GM18951 (cell line): ENCODE results near the gene DBN1.

Experiments used
- POLR2A ChIP-seq: IDR thresholded peaks from 4 replicates; pipeline ENCODE4 v1.6.1; 2011; ENCODE audit warnings: mild to moderate bottlenecking; ENCODE audit not compliant: insufficient read length, insufficient read depth; ENCODE audit errors: extremely low read depth
- in situ Hi-C: fragments of 300-500 bp; cut with MboI; formaldehyde crosslinking; loops from one replicate; pipeline ENCODE4 v1.12.0; 2022; ENCODE audit warnings: low sequenced_read_pairs, mixed read lengths, inconsistent platforms; ENCODE audit not compliant: unreplicated experiment

The DBN1 gene

GRCh38 chr5:177440990-177441780 lies 32.2 kb downstream of the DBN1 start:
- in situ Hi-C loops = no loop called here
- TF ChIP-seq POLR2A = no peak

GRCh38 chr5:177440211-177440989 lies 33.0 kb downstream of the DBN1 start:
- TF ChIP-seq POLR2A = no peak
- in situ Hi-C loops = no loop called here

GRCh38 chr5:177439518-177440053 lies 33.8 kb downstream of the DBN1 start:
- TF ChIP-seq POLR2A = no peak
- in situ Hi-C loops = no loop called here

- TF ChIP-seq POLR2A = no peak
These were observed 35.0 kb downstream of the DBN1 start for GRCh38 chr5:177438468-177438867.

GRCh38 chr5:177437623-177438022 lies 35.8 kb downstream of the DBN1 start:
- in situ Hi-C loops = no loop called here
- no peak for TF ChIP-seq POLR2A

More at GRCh38 chr5:177438468-177438867, 35.0 kb downstream of the DBN1 start:
- in situ Hi-C loops = no loop called here

- no peak for TF ChIP-seq POLR2A
- in situ Hi-C loops = no loop called here
These were observed 37.4 kb downstream of the DBN1 start for GRCh38 chr5:177435847-177436536.

GRCh38 chr5:177434942-177435738 lies 38.3 kb downstream of the DBN1 start:
- no peak for TF ChIP-seq POLR2A
- in situ Hi-C loops = no loop called here

- in situ Hi-C loops = no loop called here
- no peak for TF ChIP-seq POLR2A
These were observed 39.0 kb downstream of the DBN1 start for GRCh38 chr5:177434437-177434836.

- in situ Hi-C loops = no loop called here
These were observed 39.7 kb downstream of the DBN1 start for GRCh38 chr5:177433658-177434217.

GRCh38 chr5:177432839-177433657 lies 40.4 kb downstream of the DBN1 start:
- no peak for TF ChIP-seq POLR2A
- in situ Hi-C loops = no loop called here

More at GRCh38 chr5:177433658-177434217, 39.7 kb downstream of the DBN1 start:
- TF ChIP-seq POLR2A = no peak

GRCh38 chr5:177432143-177432838 lies 41.1 kb downstream of the DBN1 start:
- in situ Hi-C loops = no loop called here
- TF ChIP-seq POLR2A = no peak
